HG02840 (cell line): ENCODE measurements around the gene STX16.

Source experiments
- ATAC-seq: cut with Tn5 transposase; IDR thresholded peaks from one replicate; pipeline ENCODE4 v1.9.1; 2021; ENCODE audit warnings: mild to moderate bottlenecking, moderate library complexity, moderate number of reproducible peaks; ENCODE audit not compliant: unreplicated experiment, low FRiP score

Gene STX16

GRCh38 chr20:58650776-58651558 is at the start of gene STX16:
STX16 (plus strand) TSS chr20:58651283; CDS start chr20:58652007, 724 bp downstream.
- peak; percentile 45 for ATAC-seq

GRCh38 chr20:58602124-58602523 is 49.0 kb upstream of the STX16 start:
- no peak for ATAC-seq

GRCh38 chr20:58603721-58604120 is 47.4 kb upstream of the STX16 start:
- ATAC-seq: no peak

- ATAC-seq: no peak
Measured at GRCh38 chr20:58604128-58604881, 46.8 kb upstream of the STX16 start.

DNA sequence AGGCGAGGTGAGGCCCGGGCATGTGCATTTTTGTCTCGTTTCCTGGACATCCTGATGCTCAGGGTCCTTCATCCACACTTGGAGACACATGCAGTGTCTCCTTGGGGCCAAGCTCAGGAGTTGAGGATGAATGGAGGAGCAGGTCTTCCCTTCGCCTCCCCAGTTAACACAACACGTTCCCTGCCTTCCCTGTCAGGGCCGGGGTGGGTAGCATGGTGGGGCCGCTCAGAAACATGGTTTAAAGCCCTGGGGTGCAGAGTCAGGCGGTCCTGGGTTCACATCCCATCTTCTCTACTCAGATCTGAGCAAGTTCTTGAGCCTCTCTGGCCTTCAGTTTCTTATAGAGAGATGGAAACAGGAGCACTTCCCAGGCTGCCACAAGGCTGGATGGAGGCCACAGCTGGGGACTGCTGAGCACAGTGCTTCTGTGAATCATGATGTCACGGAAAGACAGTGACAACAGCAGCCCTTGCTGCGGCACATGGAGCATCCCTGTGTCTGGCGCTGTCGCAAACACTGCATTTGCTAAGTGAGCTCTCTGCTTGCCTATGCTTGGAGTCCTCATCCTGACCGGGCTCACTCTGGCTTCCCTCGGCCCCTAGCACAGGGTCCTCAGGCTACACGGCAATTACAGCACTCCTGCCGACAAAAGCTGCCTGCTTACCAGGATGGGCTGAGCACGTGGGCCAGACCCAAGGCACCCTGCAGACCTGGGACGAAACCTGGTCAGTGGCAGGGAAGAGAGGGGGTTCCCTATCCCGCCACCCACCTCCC is 45.6 kb upstream of the STX16 start:
- ATAC-seq: no peak

- ATAC-seq: no peak
Measured at GRCh38 chr20:58606184-58606583, 44.9 kb upstream of the STX16 start.

GRCh38 chr20:58608096-58608840 is 42.8 kb upstream of the STX16 start:
- ATAC-seq: no peak

- no peak for ATAC-seq
Measured at GRCh38 chr20:58609026-58609425, 42.1 kb upstream of the STX16 start.

DNA sequence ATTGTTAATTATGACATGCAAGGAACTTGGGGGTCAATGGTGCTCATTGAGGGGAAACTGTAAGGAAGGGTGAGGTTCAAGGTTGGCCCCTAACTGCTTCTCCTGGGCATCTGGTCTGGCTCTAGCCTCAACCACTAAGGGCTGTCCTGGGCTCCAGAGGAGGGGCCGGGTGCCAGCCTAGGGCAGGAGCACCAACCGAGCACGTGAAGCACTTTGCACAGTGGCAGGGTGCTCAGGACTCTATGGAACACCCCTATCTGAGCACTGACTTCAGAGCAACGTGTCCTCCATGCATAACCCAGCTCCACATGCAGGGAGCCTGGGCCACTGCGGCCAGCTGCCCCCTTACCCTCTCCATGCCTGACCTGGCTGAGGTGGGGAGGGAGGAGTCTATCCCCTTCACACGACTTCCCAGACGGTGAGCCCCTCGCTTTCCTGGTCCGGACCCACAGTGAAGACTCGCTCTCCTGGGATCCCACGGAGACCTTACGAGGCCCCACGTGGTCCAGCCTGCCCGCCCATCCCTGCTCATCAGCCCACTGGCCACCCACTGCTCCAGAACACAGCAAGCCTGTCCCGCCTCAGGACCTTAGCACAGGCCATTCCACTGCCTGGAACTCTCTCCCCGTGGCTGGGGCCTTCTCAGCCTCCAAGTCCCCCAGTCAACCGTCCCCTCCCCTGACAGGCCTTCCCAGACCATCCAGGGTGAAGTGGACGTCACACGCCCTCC is 40.8 kb upstream of the STX16 start:
- ATAC-seq: no peak

DNA sequence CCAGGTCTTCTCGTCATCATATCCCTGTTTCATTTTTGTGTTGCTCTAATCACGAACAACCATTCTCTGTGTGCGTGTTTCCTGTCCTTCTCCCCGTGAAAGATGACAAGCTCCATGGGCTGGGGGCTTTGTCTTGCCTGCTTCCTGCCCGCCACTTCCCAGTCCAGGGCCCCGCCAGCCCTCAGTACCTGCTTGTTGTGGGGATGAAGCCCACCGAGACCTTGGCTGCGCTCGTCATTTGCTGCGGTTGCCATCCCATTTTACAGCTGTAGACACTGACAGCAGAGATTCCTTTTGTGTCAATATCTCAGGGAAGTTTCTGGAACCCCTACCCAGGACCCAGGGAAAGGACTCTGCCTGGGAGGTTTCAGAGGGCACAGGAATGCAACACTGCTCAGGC is 40.3 kb upstream of the STX16 start:
- ATAC-seq: no peak

DNA sequence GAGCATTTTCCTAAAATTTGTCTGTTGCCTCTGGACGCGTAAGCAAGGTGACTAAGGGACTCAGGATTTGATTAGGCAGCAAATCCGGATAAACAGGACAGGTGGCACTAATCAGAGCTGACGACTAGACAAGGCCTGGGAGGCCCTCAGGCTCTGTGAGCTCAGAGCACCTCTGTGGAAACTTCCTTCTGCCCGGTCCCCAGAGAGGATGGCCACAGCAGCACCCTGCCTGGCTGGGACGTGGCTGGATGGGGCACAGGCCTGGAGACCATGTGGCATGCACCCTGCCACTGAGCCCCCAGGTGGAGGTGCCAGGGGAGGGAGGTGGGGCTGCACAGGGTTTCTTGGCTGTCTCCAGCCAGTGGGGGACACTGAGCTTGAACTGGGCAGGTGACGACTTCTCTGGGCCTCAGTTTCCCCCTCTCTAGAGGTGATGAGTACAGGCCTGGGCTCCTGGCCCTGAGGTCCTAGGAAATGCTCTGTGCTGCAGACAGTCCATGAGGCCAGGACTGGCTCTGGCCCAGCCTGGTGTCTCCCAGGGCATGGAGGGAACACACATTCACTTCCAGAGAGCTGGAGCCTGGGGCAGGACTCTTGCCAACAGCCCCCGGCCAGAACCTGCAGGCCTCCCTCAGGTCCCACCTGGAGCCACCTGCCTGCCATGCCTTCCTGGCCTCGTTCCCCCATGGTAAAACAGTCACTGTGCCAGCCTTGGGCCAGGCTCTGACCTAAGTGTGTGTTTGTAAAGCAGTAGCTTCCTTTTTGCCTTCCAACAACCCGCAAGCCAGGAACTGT is 39.6 kb upstream of the STX16 start:
- ATAC-seq: no peak

DNA sequence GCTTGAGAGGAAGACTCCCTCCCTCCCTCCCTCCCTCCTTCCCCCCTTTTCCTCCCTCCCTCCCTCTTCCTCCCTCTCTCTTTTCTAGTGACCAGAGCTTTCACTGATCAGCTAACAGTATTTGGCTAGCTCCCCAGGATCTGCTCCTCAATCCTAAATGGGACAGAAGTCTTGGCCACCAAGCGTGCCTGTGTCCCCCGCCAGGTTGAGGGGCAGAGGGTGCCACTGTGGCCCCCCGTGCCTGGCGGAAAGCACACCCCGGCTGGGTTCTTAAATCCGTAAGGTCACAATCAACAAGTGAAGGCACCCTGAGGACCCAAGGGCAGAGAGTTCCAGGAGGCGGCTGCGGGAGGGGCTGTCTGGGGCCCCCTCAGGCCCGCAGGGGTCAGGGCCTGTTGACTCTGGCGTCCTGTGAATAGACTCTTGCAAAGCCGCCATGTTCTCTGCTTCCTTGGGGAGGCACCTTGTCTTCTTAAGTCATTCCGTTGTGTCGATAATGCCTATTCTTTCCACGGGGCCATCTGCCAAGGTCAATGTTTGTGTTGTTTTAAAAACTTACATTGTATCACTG is 38.9 kb upstream of the STX16 start:
- ATAC-seq: no peak

GRCh38 chr20:58613061-58613854 is 37.8 kb upstream of the STX16 start:
- no peak for ATAC-seq

DNA sequence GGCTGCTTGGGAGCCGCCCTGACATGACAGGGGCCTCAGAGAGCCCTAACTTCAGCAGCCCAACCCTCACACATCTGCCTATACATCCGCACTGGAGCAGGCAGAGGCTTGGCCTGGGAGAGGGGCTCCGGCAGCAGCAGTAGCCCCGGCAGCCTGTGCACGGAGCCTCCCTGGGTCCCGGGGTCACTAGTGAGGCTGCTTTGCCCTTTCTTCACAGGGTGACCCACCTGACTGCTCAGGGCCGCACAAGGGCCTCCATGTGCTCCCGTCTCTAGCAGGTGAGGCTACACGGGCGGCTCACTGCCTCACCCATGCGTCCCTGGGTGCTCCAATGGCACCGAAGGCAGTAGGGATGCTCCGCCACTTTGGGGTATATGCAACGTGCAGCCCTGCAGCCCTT is 36.7 kb upstream of the STX16 start:
- ATAC-seq: no peak

- no peak for ATAC-seq
Measured at GRCh38 chr20:58614984-58615760, 35.9 kb upstream of the STX16 start.

DNA sequence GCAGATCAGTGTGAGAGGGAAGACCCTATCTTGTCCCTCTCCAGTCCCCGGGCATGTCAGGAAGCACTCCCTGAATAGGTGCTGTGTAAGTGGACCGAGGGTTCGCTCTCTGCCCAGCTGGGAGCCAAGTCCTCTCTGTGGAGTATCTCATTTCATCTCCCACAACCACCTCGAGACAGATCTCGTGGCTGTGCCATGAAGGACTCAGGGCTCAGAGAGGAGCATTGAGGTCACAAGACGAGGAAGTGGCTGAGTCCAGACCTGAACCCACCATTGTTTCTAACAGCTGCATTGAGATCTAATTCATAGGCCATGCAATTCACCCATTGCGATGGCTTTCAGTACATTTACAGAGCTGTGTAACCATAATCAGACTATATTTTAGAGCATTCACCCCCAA is 34.7 kb upstream of the STX16 start:
- no peak for ATAC-seq

DNA sequence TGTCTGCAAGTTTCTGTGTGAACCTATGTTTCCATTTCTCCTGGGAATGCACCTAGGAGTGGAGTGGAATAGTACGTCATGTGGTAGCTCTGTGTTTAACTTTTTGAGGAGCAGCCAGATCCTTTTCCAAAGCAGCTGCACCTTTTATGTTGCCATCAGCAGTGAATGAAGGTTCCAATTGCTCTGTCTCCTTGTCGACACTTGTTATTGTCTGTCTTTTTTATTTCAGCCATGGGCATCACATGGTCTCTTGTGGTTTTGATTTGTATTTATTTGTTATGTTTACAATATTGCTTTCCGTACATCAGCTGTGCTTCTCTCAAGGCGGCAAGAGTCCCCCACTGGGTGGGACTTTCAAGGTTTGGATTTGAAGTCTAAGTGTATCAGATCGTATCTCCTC is 33.9 kb upstream of the STX16 start:
- ATAC-seq: no peak
